ENCODE results near the gene HDAC4. TPM values are rescaled to one million over a fixed set of nuclear protein-coding genes. Genes with fewer than 3 reads are reported as not detected.

HDAC4 gene
- polyA plus RNA-seq, 5 donors = 7.9 to 11.8 (median 10.9) TPM

GRCh38 chr2:239328351-239329191 lies 72.2 kb downstream of the HDAC4 start:
- peak in 1 of 2 donors; percentile 63 for DNase-seq

DNA sequence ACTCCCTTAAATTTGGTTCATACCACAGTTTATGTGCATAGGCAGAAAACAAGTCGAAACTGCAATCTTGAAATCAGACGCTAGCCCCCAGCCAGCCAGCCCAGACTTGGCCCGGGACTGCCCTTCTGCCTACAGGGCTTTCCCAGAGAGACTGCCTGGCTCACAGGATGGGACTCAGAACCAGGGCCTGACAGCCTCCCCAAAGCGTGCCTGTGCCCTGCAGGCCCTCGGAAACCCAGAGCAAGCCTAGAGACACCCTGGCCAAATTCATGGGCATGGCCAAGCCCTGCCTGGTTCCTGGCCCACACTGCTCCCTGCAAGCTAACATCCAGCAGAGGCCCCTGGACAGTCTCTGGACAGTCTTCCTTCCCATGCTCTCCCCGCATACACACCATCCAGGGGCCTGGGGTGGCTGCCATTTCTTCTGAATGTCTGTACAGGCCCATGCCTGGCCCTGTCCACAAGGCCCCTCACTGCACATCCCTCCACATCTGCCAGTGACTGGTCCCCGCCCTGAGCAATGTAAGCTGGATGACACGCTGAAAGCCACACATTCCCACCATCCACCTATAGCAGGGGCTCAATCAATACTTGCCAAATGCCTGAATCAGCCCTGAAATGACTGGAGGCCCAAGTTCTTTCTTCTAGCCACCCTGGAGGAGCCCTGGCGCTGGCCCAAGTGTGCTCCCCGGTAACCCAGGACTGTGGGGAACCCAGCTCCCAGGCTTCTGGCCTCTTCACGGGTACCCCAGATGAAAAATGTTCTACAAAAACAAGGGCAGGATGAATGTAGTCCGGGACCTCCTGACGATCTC lies 73.1 kb downstream of the HDAC4 start:
- DNase-seq = no peak

DNA sequence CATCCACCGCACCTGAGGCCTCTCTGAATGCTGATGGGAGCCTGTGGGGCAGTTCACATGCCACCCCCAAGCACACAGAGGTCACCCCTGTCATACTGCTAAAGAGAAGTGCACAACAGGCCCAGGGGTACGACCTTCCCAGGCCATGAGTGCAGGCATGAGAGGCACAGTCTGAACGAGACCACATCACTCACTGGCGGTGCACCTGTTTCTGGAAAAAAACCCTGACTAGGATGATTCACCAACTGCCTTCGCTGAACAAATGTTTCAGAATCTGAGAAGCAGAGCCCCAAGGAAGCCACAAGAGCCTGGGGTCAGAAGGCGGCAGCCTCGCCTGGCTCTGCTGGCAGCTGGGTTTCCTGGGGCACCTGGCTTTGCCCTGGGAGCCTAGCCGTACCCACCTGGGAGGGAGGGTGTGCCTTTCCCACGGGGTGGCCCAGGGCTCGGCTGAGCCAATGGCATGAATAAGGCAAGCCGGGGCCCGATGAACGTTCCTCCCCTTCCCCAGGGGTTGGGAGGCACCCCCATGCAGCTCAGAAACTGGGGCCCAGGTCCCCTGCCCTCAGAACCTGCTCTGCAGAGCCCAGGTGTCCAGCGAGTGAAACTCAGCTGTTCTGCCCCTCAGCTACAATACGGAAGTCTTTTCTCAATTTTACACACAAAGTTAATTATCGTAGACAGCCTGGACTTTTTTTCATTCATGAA lies 73.8 kb downstream of the HDAC4 start:
- no peak for DNase-seq

DNA sequence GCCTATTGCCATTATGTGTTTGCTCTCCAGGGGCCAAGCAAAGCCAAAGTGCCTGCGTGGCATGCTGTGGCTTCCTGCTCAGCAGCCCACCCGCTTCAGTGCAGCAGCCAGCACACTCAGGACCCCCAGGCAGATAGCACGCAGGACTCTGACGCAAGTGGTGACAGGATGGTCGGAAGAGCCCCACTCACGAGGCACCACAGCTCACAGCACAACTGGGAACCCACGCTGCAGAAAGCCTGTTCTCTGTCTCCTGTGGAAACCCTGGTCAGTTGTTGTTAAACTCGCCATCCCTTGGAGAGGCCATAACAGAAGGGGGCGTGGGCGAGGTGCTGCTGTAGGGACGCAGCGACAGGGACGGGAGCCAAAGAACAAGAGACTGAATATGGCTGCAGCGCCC lies 76.4 kb downstream of the HDAC4 start:
- DNase-seq = no peak

DNA sequence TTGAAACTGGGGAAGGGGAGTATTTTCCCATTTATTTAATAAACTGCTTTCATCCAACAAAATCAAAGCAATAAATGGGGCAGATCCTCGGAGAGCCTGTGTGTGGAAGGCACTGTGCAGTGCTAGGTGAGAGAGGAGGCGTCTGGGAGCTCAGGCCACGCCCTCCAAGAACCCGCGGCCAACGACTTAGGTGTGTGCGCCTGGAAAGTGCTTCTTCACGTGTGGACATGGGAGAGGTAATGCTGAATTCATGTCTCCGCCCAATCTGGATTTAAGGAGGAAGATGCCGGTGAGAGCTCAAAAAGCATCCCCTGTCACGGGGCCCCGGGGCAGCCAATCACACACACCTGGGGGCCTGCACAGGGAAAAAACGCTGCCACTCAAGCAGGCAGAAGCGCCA lies 77.4 kb downstream of the HDAC4 start:
- no peak for DNase-seq

GRCh38 chr2:239322416-239323086 lies 78.3 kb downstream of the HDAC4 start:
- DNase-seq = no peak

DNA sequence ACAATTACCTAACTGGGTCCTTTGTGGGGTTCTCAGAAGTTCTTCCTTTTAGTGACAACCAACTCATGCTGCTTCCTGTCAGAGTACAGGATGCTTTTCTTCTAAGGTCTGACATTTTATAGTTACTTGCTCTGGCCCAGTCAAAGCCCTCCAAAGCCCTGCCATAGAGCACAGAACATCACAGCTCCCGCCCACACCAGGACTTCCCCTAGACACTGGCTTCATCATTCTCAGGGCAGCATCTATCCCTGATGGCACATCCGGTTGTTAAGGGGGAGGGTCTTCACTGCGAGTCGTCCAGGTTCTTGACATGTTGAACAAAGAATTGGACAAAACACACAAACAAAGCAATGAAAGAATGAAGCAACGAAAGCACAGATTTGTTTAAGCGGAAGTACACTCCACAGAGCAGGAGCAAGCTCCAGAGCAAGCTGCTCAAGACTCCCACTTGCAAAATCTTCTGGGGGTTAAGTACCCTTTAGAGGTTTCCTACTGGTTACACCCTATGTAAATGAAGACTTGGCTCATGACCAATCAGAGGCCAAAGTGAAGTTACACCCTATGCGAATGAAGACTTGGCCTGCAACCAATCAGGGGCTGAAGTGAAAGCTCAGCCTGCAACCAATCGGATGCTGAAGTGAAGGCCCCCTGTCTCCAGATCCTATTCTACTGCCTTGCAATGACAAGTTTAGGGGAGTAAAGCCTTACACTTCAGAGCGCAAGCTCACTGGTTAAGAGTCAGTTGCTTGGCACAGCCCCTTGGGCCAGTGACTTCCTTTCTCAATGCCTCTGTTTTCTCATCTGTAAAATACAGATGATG lies 79.0 kb downstream of the HDAC4 start:
- no peak for DNase-seq

DNA sequence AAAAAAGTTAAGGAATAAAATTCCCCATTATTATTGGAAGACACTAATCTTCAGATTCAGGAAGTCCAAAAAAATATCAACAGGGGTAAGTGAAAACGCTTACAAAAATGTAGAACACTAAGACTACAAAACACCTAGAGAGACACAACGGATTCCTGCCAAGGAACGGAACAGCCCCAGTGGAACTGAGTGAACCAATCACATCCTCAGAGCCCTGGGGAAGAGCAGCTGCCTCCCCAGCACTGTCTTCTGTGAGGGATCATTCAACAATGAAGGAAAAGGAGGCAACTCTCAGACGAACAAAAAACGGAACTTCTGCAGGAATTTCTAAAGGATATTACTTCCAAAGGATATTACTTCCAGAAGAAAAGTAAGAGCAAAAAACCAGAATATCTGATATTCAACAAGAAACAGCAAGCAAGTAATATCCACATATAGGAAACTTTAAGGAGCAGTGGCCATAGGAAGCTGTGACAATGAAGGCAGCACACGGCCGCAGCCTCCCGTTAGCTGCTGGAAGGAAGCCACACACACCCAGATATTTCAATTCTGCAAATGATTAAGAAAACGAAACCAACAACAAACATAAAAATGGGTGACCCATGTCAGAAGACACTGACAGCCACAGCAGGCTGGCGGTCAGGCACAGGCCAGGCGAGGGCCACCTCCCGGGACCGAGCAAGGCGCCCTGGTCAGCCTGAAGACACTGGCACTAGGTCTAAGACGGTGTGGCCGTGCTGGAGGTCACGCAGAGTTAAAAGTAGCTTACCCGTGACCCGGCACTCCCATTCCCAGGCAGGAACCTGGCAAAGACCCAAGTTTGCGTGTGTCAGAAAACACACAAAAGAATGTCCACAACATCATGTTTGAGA lies 81.8 kb downstream of the HDAC4 start:
- DNase-seq = no peak

GRCh38 chr2:239318151-239318611 lies 82.6 kb downstream of the HDAC4 start:
- no peak for DNase-seq

- DNase-seq = no peak
Measured at GRCh38 chr2:239316562-239317465, 84.0 kb downstream of the HDAC4 start.

DNA sequence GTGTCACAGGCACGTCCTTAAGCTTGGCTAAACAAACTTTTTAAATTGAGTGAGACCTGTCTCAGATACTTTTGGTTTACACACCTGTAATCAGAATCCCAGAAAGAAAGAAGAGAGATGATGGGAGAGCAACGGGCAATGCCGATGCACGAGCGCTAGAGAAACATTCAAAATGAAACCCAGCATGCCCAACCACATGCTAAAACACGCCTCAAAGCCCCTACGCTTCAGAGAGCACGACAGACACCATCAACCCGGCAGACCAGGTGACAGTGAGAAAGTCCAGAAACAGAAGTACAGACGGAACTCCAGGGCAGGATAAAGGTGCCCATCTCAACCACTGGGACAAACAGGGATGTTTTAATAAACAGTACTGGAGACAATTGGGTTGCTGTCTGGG lies 85.5 kb downstream of the HDAC4 start:
- no peak for DNase-seq

GRCh38 chr2:239313776-239314175 lies 87.0 kb downstream of the HDAC4 start:
- no peak for DNase-seq

DNA sequence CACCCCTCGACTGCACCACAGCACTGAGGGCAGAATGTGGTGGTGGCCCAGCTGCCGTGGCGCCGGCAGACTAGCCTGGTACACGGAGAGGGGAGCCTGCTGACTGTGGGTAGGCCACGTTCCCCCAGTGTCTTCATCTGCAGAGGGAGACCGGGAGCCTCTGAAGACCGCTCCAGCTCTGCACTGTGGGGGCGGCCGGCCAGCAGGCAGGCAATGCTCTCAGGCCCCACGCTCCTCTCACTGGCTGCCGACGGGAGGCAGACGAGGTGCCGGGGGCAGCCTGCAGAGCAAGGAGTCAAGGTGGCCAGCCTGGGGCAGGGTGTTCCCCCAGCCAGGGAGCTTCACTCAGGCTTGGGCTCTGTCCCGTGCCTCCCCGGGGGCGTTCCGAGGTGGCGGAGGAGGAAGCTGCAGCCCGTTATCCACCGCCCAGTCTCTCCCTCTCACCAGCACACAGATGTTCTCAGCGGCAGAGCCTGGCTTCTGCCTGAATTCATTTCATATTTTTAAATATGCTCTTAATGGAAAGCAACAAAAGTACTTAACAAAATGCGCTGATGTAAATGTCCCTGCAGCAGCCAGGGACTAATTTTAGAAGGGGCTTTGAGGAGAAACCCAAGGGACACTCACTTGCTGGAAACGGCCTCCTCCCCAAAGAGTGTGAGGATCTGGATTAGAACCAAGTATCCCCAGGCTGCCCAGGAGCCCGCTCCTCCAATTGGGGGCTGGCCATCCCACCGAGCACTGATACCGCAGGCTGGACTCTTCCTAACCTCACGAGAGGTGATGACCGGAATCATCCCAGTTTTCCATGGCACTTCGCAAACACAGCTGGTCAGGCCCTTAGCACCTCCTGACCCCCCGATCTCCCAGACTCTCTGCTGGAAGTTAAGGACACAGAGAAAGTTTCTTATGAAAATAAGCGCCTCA lies 87.8 kb downstream of the HDAC4 start:
- no peak for DNase-seq

DNA sequence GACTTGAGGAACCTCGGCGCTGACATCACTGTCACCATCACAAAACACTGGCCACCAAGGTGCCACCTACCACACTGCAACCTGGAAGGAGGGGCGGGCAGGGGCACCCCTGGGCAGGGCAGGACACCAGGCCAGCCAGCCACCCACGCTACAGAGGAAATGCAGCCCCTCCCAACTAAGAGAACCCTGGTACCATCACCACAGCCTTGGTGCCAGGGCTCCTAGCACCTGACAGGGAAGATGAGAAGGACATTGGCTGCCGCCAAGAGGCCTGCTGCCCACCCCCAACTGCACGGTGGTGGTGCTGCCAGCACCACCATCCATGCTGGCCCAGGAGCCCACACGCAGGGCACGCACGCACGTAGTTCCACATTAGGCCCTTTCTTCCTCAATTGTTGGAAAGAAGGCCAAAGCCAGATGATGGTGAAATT lies 88.7 kb downstream of the HDAC4 start:
- no peak for DNase-seq

DNA sequence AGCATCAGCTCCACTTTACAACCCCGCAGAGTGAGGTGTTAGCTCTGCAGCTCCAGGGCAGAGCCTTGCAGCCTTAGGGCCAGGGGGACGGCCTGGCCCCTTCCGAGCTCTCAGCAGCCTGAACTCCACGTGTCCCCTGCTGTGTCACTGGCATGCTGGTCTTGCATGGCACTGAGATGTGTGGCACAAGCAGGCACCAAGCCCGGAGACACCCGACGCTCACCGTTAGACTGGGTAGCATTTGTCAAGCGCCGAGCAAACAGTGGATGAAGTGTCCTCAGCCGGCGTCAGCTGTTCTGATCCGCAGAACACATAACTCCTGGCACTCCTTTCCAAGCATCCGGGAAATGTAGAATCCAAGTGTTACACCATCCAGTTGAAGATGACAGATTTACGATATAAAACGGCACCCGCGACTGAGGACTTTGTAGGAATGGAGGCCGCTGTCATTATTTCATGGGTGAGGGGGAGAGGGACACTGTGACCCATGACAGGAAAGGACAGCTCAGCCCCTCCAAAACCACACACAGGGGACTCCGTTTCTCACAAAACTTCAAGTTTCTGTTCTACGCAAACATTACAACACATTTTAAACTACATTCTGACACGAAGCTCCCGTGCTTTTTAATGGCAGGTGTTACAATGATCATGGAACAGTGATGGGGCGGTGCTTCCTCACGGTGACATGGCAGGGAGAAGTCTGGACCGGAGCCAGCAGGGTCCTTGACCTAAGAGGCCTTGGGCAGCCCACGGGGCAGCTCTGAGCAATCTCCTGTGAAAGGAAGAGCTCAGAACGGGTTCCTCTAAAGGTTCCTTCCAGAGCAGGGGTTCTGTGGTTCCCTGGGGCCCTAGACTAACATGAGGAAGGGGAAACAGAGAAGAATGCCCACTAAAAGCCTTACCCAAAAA lies 89.4 kb downstream of the HDAC4 start:
- DNase-seq = peak; percentile 70 to 77

GRCh38 chr2:239310401-239311061 lies 90.3 kb downstream of the HDAC4 start:
- no peak for DNase-seq

All from right lung (tissue), 5 donors.